GM11168 (cell line): ENCODE results near the gene TNK2.
"Not testable (repeated sequence)": the region's sequence is repeated elsewhere in the genome, so short reads cannot be mapped to it uniquely, and the experiment has no call there.

ENCODE experiments used
- in situ Hi-C: fragments of 300-500 bp; cut with MboI; formaldehyde crosslinking; loops from one replicate; pipeline ENCODE4 v1.12.0; 2022; ENCODE audit warnings: low sequenced_read_pairs; ENCODE audit not compliant: unreplicated experiment

Gene TNK2

GRCh38 chr3:195873281-195873887 lies 35.0 kb downstream of the TNK2 start:
- in situ Hi-C loops = no loop called here

GRCh38 chr3:195872800-195873199 lies 35.6 kb downstream of the TNK2 start:
- in situ Hi-C loops = no loop called here

- in situ Hi-C loops = no loop called here
These were observed 36.3 kb downstream of the TNK2 start for GRCh38 chr3:195872097-195872496.

GRCh38 chr3:195871686-195872085 lies 36.7 kb downstream of the TNK2 start:
- in situ Hi-C loops = not testable (repeated sequence)

- in situ Hi-C loops = no loop called here
These were observed 37.4 kb downstream of the TNK2 start for GRCh38 chr3:195870937-195871336.

GRCh38 chr3:195870442-195870841 lies 37.9 kb downstream of the TNK2 start:
- in situ Hi-C loops = no loop called here

- in situ Hi-C loops = no loop called here
These were observed 38.8 kb downstream of the TNK2 start for GRCh38 chr3:195869413-195870001.

- in situ Hi-C loops = no loop called here
These were observed 39.4 kb downstream of the TNK2 start for GRCh38 chr3:195868866-195869412.

- in situ Hi-C loops = no loop called here
These were observed 40.0 kb downstream of the TNK2 start for GRCh38 chr3:195868336-195868865.

- in situ Hi-C loops = no loop called here
These were observed 40.6 kb downstream of the TNK2 start for GRCh38 chr3:195867631-195868335.

- in situ Hi-C loops = no loop called here
These were observed 41.5 kb downstream of the TNK2 start for GRCh38 chr3:195866686-195867511.

GRCh38 chr3:195865752-195866151 lies 42.6 kb downstream of the TNK2 start:
- in situ Hi-C loops = no loop called here

GRCh38 chr3:195863121-195864061 lies 45.0 kb downstream of the TNK2 start:
- in situ Hi-C loops = no loop called here

- in situ Hi-C loops = not testable (repeated sequence)
These were observed 46.0 kb downstream of the TNK2 start for GRCh38 chr3:195862318-195862717.

GRCh38 chr3:195860456-195860855 lies 47.9 kb downstream of the TNK2 start:
- in situ Hi-C loops = no loop called here

GRCh38 chr3:195859846-195860411 lies 48.4 kb downstream of the TNK2 start:
- in situ Hi-C loops = no loop called here

GRCh38 chr3:195859061-195859845 lies 49.1 kb downstream of the TNK2 start:
- in situ Hi-C loops = no loop called here

GRCh38 chr3:195856410-195857084 lies 51.8 kb downstream of the TNK2 start:
- in situ Hi-C loops = no loop called here
